ENCODE measurements around the gene SEZ6L.

The SEZ6L gene

DNA sequence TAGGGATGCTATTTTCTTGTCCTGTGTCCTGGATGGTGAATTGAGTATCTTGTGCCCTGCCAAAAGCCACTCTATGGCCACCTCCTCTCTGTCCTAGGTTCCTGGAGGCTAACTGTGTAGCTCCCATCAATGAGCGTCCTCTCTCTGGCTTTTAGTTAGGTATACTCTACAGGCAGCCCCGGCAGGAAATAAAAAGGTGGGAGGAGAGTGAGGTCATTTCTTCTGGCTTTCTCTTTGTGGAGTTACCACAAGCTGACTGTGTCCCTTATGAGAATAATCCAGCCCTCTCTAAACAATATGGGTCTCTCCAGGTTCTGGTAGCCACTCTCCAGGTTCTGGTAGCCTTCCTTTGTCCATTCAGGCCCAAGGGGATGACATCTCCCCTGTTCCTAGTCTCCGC, 248.1 kb downstream of the SEZ6L start:
- H3K27me3 ChIP-seq (ENCODE audit: control insufficient read depth in 5 of 5, insufficient read depth in 4 of 5, low read length in 5 of 5): peaks cover 4 to 13% (median 7%) of the 10 kb centered on the region in 5 donors
- H3K9ac ChIP-seq (ENCODE audit: low read length in 5 of 5): no peak overlapping the region
- H3K9me3 ChIP-seq (ENCODE audit: control insufficient read depth in 5 of 5, low read length in 5 of 5): peaks cover 0 to under 1% (median under 1%) of the 10 kb centered on the region in 5 donors
- H3K36me3 ChIP-seq (ENCODE audit: control insufficient read depth in 5 of 5, insufficient read depth in 5 of 5, low read length in 5 of 5): no peaks in the 10 kb centered on the region
- H3K4me1 ChIP-seq (ENCODE audit: control insufficient read depth in 5 of 5, insufficient read depth in 5 of 5, low read length in 5 of 5): peaks cover 0 to 5% (median 0%) of the 10 kb centered on the region in 5 donors
- H3K4me3 ChIP-seq (ENCODE audit: low read depth in 1 of 5, low read length in 5 of 5): no peak overlapping the region
- H3K27ac ChIP-seq (ENCODE audit: low read depth, low read length): no peak overlapping the region

- Histone ChIP-seq H3K4me1 (ENCODE audit: control insufficient read depth in 5 of 5, insufficient read depth in 5 of 5, low read length in 5 of 5) (peaks cover 0 to 5% (median 0%) of the 10 kb centered on the region in 5 donors), H3K36me3 (ENCODE audit: control insufficient read depth in 5 of 5, insufficient read depth in 5 of 5, low read length in 5 of 5) (no peaks in the 10 kb centered on the region), H3K4me3 (ENCODE audit: low read depth in 1 of 5, low read length in 5 of 5) (no peak overlapping the region), H3K9ac (ENCODE audit: low read length in 5 of 5) (no peak overlapping the region), H3K27ac (ENCODE audit: low read depth, low read length) (no peak overlapping the region), H3K27me3 (ENCODE audit: control insufficient read depth in 5 of 5, insufficient read depth in 4 of 5, low read length in 5 of 5) (peaks cover 4 to 10% (median 7%) of the 10 kb centered on the region in 5 donors), H3K9me3 (ENCODE audit: control insufficient read depth in 5 of 5, low read length in 5 of 5) (peaks cover 0 to 13% (median 12%) of the 10 kb centered on the region in 5 donors)
These were observed 249.4 kb downstream of the SEZ6L start for GRCh38 chr22:26418620-26419019.

DNA sequence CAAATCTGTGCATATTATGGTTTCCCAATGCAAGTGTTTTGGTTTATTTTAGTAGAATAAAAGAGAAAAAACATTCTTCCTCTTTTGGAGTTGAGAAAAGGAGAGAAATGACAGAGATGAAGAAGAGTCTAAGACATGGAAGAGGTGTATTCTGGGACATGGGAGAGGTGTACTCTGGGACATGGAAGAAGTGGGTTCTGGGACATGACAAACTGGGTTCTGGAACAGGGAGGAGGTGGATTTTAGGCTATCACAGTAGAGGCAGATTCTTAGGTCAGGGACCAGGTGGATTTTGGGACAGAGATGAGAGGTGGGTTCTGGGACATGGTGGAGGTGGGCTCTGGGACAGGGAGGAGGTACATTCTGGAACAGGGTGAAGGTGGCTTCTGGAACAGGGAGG, 257.7 kb downstream of the SEZ6L start:
- Histone ChIP-seq H3K27me3 (ENCODE audit: control insufficient read depth in 5 of 5, insufficient read depth in 4 of 5, low read length in 5 of 5) (peaks cover 0 to 14% (median 9%) of the 10 kb centered on the region in 5 donors), H3K27ac (ENCODE audit: low read depth, low read length) (no peak overlapping the region), H3K4me1 (ENCODE audit: control insufficient read depth in 5 of 5, insufficient read depth in 5 of 5, low read length in 5 of 5) (peaks cover 0 to 17% (median 12%) of the 10 kb centered on the region in 5 donors), H3K9ac (ENCODE audit: low read length in 5 of 5) (no peak overlapping the region), H3K36me3 (ENCODE audit: control insufficient read depth in 5 of 5, insufficient read depth in 5 of 5, low read length in 5 of 5) (no peaks in the 10 kb centered on the region), H3K9me3 (ENCODE audit: control insufficient read depth in 5 of 5, low read length in 5 of 5) (peaks cover 0 to 15% (median 13%) of the 10 kb centered on the region in 5 donors), H3K4me3 (ENCODE audit: low read depth in 1 of 5, low read length in 5 of 5) (no peak overlapping the region)

DNA sequence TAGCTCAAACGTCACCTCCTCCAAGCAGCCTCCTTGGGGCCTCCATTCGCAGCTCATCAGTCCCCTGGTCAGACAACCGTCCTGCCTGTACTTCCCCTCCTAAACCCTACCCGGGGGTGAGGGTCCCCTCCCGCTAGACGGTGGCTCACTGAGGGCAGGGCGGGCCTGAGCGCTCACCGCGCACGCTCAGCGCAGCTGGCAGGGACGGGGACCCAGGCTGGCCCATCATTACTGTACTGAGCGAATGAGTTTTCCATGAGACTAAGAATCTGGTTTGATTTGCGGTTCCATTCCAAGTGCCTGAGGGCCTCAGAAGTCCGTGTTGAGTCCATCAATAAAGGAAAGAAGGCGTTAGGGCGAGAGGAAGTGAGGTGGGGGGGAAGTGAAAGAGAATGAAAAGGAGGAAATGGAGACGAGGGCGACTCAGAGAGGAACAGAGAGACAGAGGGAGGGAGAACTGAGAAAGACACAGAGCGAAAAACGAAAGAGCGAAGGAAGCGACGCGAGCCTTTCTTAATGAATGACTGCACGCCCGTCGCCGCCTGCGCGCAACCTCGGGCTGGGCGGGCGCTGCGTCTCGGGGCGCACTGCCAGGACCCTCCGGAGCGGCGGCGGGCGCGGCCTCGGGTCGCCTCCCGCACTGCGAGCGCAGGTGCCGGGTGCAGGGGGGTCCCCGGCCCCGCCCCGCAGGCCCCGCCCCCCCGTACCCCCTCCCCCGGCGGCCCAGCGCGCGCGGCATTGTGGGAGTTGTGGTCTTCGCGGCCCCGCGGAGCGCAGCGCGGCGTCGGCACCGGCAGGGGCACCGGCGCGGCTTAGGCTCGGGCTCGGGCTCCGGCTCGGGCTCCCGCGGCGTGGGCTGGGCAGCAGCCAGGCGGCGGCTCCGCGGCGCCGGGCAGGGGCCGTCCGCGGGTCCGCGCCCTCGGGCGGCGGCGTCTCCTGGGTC, 259.5 kb downstream of the SEZ6L start, which contains the start of gene ASPHD2:
ASPHD2 (plus strand) TSS at position 746 of the 943 bp plus-strand sequence. CDS start 4,356 bp downstream, outside the sequence.
- Histone ChIP-seq H3K9ac (ENCODE audit: low read length in 5 of 5) (peak within 1 kb of the TSS; percentile 5 to 67 (median 48)), H3K27me3 (ENCODE audit: control insufficient read depth in 5 of 5, insufficient read depth in 4 of 5, low read length in 5 of 5) (peaks cover 0 to 14% (median 9%) of the 10 kb centered on the region in 5 donors), H3K4me1 (ENCODE audit: control insufficient read depth in 5 of 5, insufficient read depth in 5 of 5, low read length in 5 of 5) (peaks cover 0 to 17% (median 12%) of the 10 kb centered on the region in 5 donors), H3K4me3 (ENCODE audit: low read depth in 1 of 5, low read length in 5 of 5) (peak within 1 kb of the TSS; percentile 69 to 94 (median 83)), H3K36me3 (ENCODE audit: control insufficient read depth in 5 of 5, insufficient read depth in 5 of 5, low read length in 5 of 5) (peaks cover 0 to 3% (median 0%) of the 10 kb centered on the region in 5 donors), H3K9me3 (ENCODE audit: control insufficient read depth in 5 of 5, low read length in 5 of 5) (peaks cover 0 to under 1% (median 0%) of the 10 kb centered on the region in 5 donors), H3K27ac (ENCODE audit: low read depth, low read length) (peak within 1 kb of the TSS; percentile 50)

DNA sequence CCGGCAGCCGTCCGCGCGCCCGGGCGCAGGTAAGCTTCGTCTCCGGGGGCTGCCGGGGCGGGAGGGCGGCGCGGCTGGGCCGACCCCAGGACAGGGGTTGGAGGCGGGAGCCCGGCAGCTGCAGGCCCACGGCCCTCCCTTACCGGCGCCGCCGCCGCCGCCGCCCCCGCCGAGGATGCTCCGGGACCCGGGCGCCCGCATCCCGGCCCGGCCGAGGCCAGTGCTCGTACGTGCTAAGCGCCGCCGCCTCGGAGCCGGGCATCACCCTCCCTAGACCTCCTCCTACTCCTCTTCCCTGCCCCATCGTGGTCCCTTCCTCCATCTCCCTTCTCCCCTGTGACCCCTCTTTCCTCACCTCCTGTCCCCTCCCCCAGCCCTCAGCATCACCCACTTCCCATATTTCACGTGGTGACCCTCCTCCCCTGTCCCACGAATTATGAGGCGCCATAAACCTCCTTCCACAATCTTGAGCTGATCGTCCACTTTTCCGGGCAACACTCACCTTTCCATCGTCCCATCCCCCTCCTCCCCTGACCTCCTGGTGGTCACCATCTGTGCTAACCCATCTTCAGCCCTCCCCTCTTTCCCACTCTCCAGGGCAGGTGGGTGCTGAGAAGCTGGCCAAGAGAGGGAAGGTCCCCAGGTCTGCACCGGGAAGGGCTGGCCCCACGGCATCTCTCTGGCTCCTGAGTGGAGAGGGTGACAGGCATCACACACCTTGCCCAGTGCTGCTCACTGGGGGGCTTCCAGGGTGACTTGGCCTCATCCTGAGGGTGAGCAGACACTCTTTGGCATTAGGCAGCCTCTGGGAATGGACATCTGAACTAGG, 260.4 kb downstream of the SEZ6L start:
- H3K27ac ChIP-seq (ENCODE audit: low read depth, low read length): no peak overlapping the region
- peaks cover 0 to 3% (median 0%) of the 10 kb centered on the region in 5 donors for H3K36me3 ChIP-seq (ENCODE audit: control insufficient read depth in 5 of 5, insufficient read depth in 5 of 5, low read length in 5 of 5)
- peaks cover 0 to 17% (median 12%) of the 10 kb centered on the region in 5 donors for H3K4me1 ChIP-seq (ENCODE audit: control insufficient read depth in 5 of 5, insufficient read depth in 5 of 5, low read length in 5 of 5)
- H3K4me3 ChIP-seq (ENCODE audit: low read depth in 1 of 5, low read length in 5 of 5): peak overlapping the region; percentile 27 to 66 (median 44)
- H3K9ac ChIP-seq (ENCODE audit: low read length in 5 of 5): peak overlapping the region in 1 of 5 donors; percentile 26
- peaks cover 0 to 14% (median 9%) of the 10 kb centered on the region in 5 donors for H3K27me3 ChIP-seq (ENCODE audit: control insufficient read depth in 5 of 5, insufficient read depth in 4 of 5, low read length in 5 of 5)
- H3K9me3 ChIP-seq (ENCODE audit: control insufficient read depth in 5 of 5, low read length in 5 of 5): no peaks in the 10 kb centered on the region

DNA sequence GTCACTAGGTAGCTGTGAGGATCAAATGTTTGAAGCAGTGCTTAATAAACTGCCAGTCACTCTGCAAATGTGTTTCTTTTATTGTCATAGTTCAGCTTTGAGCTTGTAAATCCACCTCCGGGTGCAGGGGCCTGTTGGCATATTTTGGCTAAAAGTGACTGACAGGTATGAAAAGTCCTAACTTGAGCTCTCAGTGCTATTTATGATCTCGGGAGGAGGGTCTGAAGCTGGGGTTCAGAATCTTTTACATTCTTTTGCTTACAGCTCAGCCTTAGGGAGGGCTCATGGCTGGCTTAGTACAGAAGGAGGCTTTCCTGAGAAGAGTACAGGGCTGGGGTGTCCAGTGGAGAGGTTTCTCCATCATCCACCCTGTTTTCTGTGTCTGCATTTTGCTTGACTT, 261.3 kb downstream of the SEZ6L start:
- H3K27me3 ChIP-seq (ENCODE audit: control insufficient read depth in 5 of 5, insufficient read depth in 4 of 5, low read length in 5 of 5): peaks cover 0 to 14% (median 9%) of the 10 kb centered on the region in 5 donors
- H3K4me3 ChIP-seq (ENCODE audit: low read depth in 1 of 5, low read length in 5 of 5): no peak overlapping the region
- H3K9ac ChIP-seq (ENCODE audit: low read length in 5 of 5): no peak overlapping the region
- peaks cover 0 to 17% (median 12%) of the 10 kb centered on the region in 5 donors for H3K4me1 ChIP-seq (ENCODE audit: control insufficient read depth in 5 of 5, insufficient read depth in 5 of 5, low read length in 5 of 5)
- peaks cover 0 to 3% (median 0%) of the 10 kb centered on the region in 5 donors for H3K36me3 ChIP-seq (ENCODE audit: control insufficient read depth in 5 of 5, insufficient read depth in 5 of 5, low read length in 5 of 5)
- no peaks in the 10 kb centered on the region for H3K9me3 ChIP-seq (ENCODE audit: control insufficient read depth in 5 of 5, low read length in 5 of 5)
- H3K27ac ChIP-seq (ENCODE audit: low read depth, low read length): no peak overlapping the region

DNA sequence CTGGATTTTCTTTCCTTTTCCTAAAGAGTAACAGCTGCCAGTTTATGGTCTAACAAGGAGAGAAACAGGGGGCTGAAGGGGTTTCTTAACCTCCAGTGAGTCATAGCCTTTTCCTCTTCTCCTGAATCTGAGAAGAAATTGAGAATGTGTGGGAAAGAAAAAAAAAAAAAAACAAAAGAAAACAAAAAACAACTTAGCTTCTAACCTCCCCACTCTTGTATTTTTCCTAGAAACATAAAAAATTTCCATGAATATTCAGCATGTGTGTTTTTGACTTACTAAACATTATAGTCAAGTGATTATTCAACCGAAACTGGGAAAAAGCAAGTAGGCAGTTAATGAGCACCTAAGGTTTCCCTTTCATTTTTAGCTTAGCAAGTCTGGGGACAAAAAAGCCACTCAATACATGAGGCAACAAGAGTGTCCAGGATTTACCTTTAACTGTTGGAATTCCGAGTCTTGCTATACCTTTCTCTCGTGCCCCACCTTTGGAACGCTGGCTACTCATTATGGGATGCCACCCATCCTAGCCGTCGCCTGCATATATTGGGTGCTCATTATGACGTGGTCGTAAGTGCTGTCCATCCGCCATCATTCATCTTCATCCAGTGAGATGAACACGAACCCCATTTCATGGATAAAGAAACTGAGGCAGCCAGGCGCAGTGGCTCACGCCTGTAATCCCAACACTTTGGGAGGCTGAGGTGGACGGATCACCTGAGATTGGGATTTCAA, 262.2 kb downstream of the SEZ6L start:
- no peak overlapping the region for H3K27ac ChIP-seq (ENCODE audit: low read depth, low read length)
- H3K27me3 ChIP-seq (ENCODE audit: control insufficient read depth in 5 of 5, insufficient read depth in 4 of 5, low read length in 5 of 5): peaks cover 0 to 13% (median 9%) of the 10 kb centered on the region in 5 donors
- H3K36me3 ChIP-seq (ENCODE audit: control insufficient read depth in 5 of 5, insufficient read depth in 5 of 5, low read length in 5 of 5): peaks cover 0 to 3% (median 0%) of the 10 kb centered on the region in 5 donors
- no peak overlapping the region for H3K9ac ChIP-seq (ENCODE audit: low read length in 5 of 5)
- H3K4me1 ChIP-seq (ENCODE audit: control insufficient read depth in 5 of 5, insufficient read depth in 5 of 5, low read length in 5 of 5): peaks cover 0 to 17% (median 12%) of the 10 kb centered on the region in 5 donors
- no peaks in the 10 kb centered on the region for H3K9me3 ChIP-seq (ENCODE audit: control insufficient read depth in 5 of 5, low read length in 5 of 5)
- H3K4me3 ChIP-seq (ENCODE audit: low read depth in 1 of 5, low read length in 5 of 5): no peak overlapping the region

DNA sequence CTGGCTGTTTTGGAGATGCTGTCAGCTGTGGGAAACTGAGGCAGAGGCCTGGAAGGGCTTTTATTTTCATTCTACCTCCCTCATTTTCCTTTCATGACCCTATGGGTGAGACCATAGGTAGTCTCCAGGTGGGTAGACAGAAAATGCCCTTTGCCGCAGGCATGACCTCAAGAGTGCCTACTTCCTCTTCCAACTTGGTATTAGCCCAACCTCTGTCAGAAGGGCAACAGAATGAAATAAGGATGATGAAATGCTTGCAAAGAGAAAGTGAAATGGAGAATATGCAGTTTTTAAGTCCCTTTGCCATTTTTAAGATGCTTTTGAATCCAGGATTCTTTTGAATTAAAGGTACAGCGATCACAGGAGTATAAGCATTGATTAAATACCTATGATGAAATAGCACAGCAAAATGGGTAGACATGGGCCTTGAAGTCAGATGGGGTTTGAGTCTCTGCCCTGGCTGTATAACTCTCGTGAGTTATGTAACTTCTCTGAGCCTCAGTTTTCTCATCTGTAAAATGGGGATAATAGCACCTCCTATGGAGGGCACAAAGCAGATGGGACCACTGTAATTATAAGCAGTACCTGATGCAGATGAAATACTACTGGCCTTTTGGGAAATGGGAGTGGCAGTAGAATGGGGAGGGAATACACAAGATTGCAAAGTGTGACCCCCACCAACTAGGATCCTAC, 263.5 kb downstream of the SEZ6L start:
- no peak overlapping the region for H3K9ac ChIP-seq (ENCODE audit: low read length in 5 of 5)
- H3K4me1 ChIP-seq (ENCODE audit: control insufficient read depth in 5 of 5, insufficient read depth in 5 of 5, low read length in 5 of 5): peaks cover 0 to 17% (median 12%) of the 10 kb centered on the region in 5 donors
- peaks cover 0 to 16% (median 9%) of the 10 kb centered on the region in 5 donors for H3K27me3 ChIP-seq (ENCODE audit: control insufficient read depth in 5 of 5, insufficient read depth in 4 of 5, low read length in 5 of 5)
- no peak overlapping the region for H3K27ac ChIP-seq (ENCODE audit: low read depth, low read length)
- H3K36me3 ChIP-seq (ENCODE audit: control insufficient read depth in 5 of 5, insufficient read depth in 5 of 5, low read length in 5 of 5): peaks cover 0 to 3% (median 0%) of the 10 kb centered on the region in 5 donors
- H3K4me3 ChIP-seq (ENCODE audit: low read depth in 1 of 5, low read length in 5 of 5): no peak overlapping the region
- H3K9me3 ChIP-seq (ENCODE audit: control insufficient read depth in 5 of 5, low read length in 5 of 5): no peaks in the 10 kb centered on the region

All from subcutaneous abdominal adipose tissue (tissue), 5 donors.